GM10847 (cell line): ENCODE data around the gene HGS.

Source experiments
- POLR2A ChIP-seq: IDR thresholded peaks from 2 replicates; pipeline ENCODE4 v1.6.1; 2011; ENCODE audit not compliant: insufficient read length; ENCODE audit errors: extremely low read depth

Gene HGS

GRCh38 chr17:81683584-81684441, at the start of gene HGS, which contains the start of gene ARL16:
Gene HGS (plus strand): TSS chr17:81684011. CDS start chr17:81684067, 56 bp downstream.
Gene ARL16 (minus strand): TSS chr17:81683797. CDS start chr17:81683753, 44 bp downstream.
- TF ChIP-seq POLR2A, result peak; percentile 73

DNA sequence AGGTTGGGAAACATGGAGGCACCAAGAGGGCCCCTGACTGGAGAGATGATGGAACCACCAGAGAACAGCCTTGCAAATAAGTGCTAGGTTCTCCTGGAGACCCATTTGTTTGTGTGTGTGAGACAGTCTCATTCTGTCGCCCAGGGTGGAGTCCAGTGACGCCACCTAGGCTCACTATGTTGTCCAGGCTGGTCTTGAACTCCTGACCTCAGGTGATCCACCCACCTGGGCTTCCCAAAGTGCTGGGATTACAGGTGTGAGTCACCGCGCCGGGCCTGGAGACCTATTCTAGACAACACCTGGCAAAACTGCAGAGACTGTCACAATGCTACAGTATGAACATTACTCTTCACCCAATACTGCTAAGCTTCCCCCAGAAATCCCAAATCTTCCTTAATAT, 48.4 kb upstream of the HGS start:
- TF ChIP-seq POLR2A, result no peak

- no peak for TF ChIP-seq POLR2A
Observed at GRCh38 chr17:81635973-81636504, 47.8 kb upstream of the HGS start.

- peak; percentile 83 for TF ChIP-seq POLR2A
Observed at GRCh38 chr17:81636505-81637288, 47.1 kb upstream of the HGS start, which contains the start of the genes NPLOC4 and TSPAN10. Gene NPLOC4 (minus strand): TSS chr17:81637112. CDS start chr17:81636930, 182 bp downstream. Gene TSPAN10 (plus strand): TSS chr17:81637196. CDS start chr17:81642413, 5,217 bp downstream.

DNA sequence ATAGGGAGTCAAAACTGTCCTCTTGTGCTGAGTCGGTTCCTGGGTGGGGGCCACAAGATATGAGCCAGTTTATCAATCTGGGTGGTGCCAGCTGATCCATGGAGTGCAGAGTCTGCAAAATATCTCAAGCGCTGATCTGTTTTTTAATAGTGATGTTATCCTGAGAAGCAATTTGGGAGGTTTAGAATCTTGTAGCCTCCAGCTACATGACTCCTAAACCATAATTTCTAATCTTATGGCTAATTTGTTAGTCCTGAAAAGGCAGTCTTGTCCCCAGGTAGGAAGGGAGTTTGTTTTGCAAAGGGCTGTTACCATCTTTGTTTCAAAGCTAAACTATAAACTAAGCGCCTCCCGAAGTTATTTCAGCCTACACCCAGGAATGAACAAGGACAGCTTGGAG, 45.1 kb upstream of the HGS start:
- no peak for TF ChIP-seq POLR2A

DNA sequence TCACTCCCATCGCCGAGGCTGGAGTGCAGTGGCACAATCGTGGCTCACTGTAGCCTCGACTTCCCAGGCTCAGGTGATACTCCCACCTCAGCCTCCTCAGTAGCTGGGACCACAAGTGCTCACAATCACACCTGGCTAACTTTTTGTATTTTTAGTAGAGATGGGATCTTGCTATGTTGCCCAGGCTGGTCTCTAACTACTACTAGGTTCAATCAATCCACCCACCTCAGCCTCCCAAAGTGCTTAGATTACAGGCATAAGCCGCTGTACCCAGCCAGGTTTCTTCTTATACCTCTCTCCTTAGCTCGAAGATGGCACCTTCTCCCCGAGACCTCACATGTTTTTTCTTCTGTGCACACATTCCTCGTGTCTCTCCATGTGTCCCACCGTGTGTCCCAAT, 43.8 kb upstream of the HGS start:
- TF ChIP-seq POLR2A, result no peak

DNA sequence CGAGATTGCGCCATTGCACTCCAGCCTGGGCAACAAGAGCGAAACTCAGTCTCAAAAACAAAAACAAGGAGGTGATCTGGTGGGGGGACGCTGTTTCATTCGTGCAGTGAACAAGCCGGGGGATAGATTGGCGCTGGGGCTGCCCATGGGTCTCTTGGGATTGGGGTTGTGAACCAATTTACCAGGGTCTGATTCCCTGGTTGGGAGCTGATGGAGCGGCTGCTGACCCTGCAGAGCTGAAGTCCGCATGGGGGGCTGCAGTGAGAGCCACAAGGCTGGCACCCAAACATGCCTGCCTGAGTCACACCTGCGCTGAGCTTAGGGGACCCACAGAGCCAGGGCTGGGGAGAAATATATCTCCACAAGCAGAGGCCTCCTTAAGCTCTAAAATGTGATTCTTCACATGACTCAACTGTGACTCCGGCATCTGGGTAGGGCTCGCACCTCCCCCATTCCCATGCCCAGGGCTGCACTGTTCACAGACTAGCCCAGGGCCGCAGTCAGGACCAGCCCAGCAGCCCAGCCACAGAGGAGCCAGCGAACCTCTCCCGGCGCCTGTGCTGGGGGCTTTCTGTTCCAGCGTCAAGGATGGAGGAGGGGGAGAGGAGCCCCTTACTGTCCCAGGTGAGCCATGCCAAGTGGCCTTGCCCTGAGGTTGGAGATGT, 41.9 kb upstream of the HGS start:
- TF ChIP-seq POLR2A, result no peak

DNA sequence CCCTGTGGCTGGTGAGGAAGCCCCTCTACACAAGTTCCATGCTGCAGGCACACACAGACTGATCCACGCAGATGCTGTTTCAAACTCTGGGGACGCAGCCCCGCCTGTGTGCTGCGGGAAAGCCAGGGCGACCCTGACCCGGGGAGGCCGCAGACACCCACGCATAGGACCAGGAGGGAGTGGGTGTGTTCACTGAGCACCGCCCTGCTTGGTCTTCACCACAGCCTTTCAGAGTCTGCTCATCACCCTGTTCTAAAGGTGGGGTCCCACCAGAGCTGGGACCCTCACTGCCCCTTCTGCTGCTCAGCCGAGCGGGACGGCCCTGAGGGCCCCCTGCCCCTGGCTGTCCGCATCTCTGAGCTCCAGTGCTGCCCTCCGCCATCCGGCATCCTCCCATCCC, 39.3 kb upstream of the HGS start:
- no peak for TF ChIP-seq POLR2A

- no peak for TF ChIP-seq POLR2A
Observed at GRCh38 chr17:81644976-81645952, 38.5 kb upstream of the HGS start.

- no peak for TF ChIP-seq POLR2A
Observed at GRCh38 chr17:81646869-81647600, 36.8 kb upstream of the HGS start.

- no peak for TF ChIP-seq POLR2A
Observed at GRCh38 chr17:81647640-81648012, 36.2 kb upstream of the HGS start.

- TF ChIP-seq POLR2A, result no peak
Observed at GRCh38 chr17:81648013-81648706, 35.7 kb upstream of the HGS start.

GRCh38 chr17:81648707-81649085, 35.1 kb upstream of the HGS start:
- TF ChIP-seq POLR2A, result no peak
